Neuronal stem cell (in vitro differentiated cells): Measurements from ENCODE around the gene NPFFR2.

Experiments
- DNase-seq: peaks from one replicate; pipeline ENCODE4 v3.0.0-alpha.2; 2013; ENCODE audit warnings: low spot score
- H2AFZ ChIP-seq: one replicate; pipeline ENCODE4 v1.6.1; 2013; ENCODE audit warnings: mild to moderate bottlenecking, low read length, inconsistent platforms
- H2AK5ac ChIP-seq: 2 replicates; pipeline ENCODE4 v1.6.1; 2013; ENCODE audit warnings: low read depth, mild to moderate bottlenecking, inconsistent platforms, low read length, moderate library complexity, mixed read lengths
- H2BK120ac ChIP-seq: 2 replicates; pipeline ENCODE4 v1.6.1; 2013; ENCODE audit warnings: low read depth, mild to moderate bottlenecking, inconsistent platforms, low read length, moderate library complexity, mixed read lengths
- H2BK12ac ChIP-seq: one replicate; pipeline ENCODE4 v1.6.1; 2013; ENCODE audit warnings: low read length, inconsistent platforms
- H2BK15ac ChIP-seq: 2 replicates; pipeline ENCODE4 v1.6.1; 2013; ENCODE audit warnings: mild to moderate bottlenecking, low read length, inconsistent platforms, mixed read lengths
- H2BK5ac ChIP-seq: one replicate; pipeline ENCODE4 v1.6.1; 2013; ENCODE audit warnings: inconsistent platforms, mild to moderate bottlenecking, low read length, moderate library complexity
- H3K14ac ChIP-seq: one replicate; pipeline ENCODE4 v1.6.1; 2013; ENCODE audit warnings: low read length, inconsistent platforms
- H3K18ac ChIP-seq: 2 replicates; pipeline ENCODE4 v1.6.1; 2013; ENCODE audit warnings: low read length, inconsistent platforms
- H3K23ac ChIP-seq: 2 replicates; pipeline ENCODE4 v1.6.1; 2013; ENCODE audit warnings: low read depth, mild to moderate bottlenecking, mixed read lengths, low read length, inconsistent platforms; ENCODE audit not compliant: poor library complexity
- H3K27ac ChIP-seq: replicated peaks from 3 replicates; pipeline ENCODE4 v1.5.1; 2013; ENCODE audit warnings: low read length, inconsistent platforms
- H3K27me3 ChIP-seq, 3 experiments: 2 replicates each; pipeline ENCODE4 v1.6.1; 2013; ENCODE audit warnings: low read length in 3 of 3, mild to moderate bottlenecking in 2 of 3, inconsistent platforms in 1 of 3, low read depth in 1 of 3, mixed read lengths in 1 of 3, moderate library complexity in 1 of 3; ENCODE audit not compliant: control insufficient read depth in 3 of 3, insufficient read depth in 3 of 3
- H3K36me3 ChIP-seq, 2 donors: replicated peaks in 1 of 2; 2 replicates each; pipeline ENCODE4 v1.6.1; 2013; ENCODE audit warnings: low read length in 2 of 2; ENCODE audit not compliant: control insufficient read depth in 2 of 2, insufficient read depth in 2 of 2
- H3K4ac ChIP-seq: 2 replicates; pipeline ENCODE4 v1.6.1; 2013; ENCODE audit warnings: inconsistent platforms, mild to moderate bottlenecking, low read length, moderate library complexity
- H3K4me1 ChIP-seq, 2 donors: 1 replicate in 1 of 2; 2 replicates in 1 of 2; pipeline ENCODE4 v1.6.1; 2013; ENCODE audit warnings: low read length in 2 of 2, low read depth in 1 of 2; ENCODE audit not compliant: control insufficient read depth in 2 of 2, insufficient read depth in 1 of 2
- H3K4me2 ChIP-seq: one replicate; pipeline ENCODE4 v1.6.1; 2013; ENCODE audit warnings: mild to moderate bottlenecking, low read length, inconsistent platforms; ENCODE audit not compliant: insufficient read depth, poor library complexity, severe bottlenecking
- H3K4me3 ChIP-seq, 2 donors: 2 replicates each; pipeline ENCODE4 v1.5.1; 2013; ENCODE audit warnings: low read length in 2 of 2, mild to moderate bottlenecking in 2 of 2, inconsistent platforms in 1 of 2, moderate library complexity in 1 of 2
- H3K79me1 ChIP-seq: one replicate; pipeline ENCODE4 v1.6.1; 2013; ENCODE audit warnings: low read depth, mild to moderate bottlenecking, inconsistent platforms, low read length, moderate library complexity
- H3K9ac ChIP-seq: one replicate; pipeline ENCODE4 v1.6.1; 2013; ENCODE audit warnings: mild to moderate bottlenecking, low read depth, low read length, inconsistent platforms; ENCODE audit not compliant: poor library complexity
- H3K9me3 ChIP-seq, 2 donors: replicated peaks in 1 of 2; 2 replicates each; pipeline versions ENCODE3 to v1.6.1; 2013; ENCODE audit warnings: low read length in 2 of 2, mild to moderate bottlenecking in 2 of 2, inconsistent platforms in 1 of 2, low read depth in 1 of 2, mixed read lengths in 1 of 2, moderate library complexity in 1 of 2; ENCODE audit not compliant: control insufficient read depth in 2 of 2, insufficient read depth in 1 of 2
- H4K8ac ChIP-seq: one replicate; pipeline ENCODE4 v1.6.1; 2013; ENCODE audit warnings: low read depth, mild to moderate bottlenecking, inconsistent platforms, low read length, moderate library complexity
- H4K91ac ChIP-seq: one replicate; pipeline ENCODE4 v1.6.1; 2013; ENCODE audit warnings: low read length, low read depth, mild to moderate bottlenecking, inconsistent platforms; ENCODE audit not compliant: poor library complexity
- WGBS, 2 donors: extraction: QIAGEN DNeasy Blood & Tissue Kit; methylation state at CpG; one replicate each; pipeline ENCODE4 v1.1.7; 2013; ENCODE audit warnings: missing lambda C conversion rate in 2 of 2, mixed read lengths in 1 of 2; ENCODE audit not compliant: insufficient read length in 2 of 2, insufficient replicate concordance in 1 of 2; ENCODE audit errors: extremely low coverage in 2 of 2; 5-methylcytosine and 5-hydroxymethylcytosine counted together

NPFFR2 gene

GRCh38 chr4:72006586-72006985 lies 25.2 kb upstream of the NPFFR2 start:
- H2BK12ac ChIP-seq = no peak overlapping the region
- no peak overlapping the region for H2AK5ac ChIP-seq
- no peak overlapping the region for H4K91ac ChIP-seq
- no peaks in the 10 kb centered on the region for H3K79me1 ChIP-seq
- H2BK15ac ChIP-seq = no peak overlapping the region
- no CpG with 5 or more reads among the region's 2 CpGs for WGBS, 2 donors
- H3K36me3 ChIP-seq = no peaks in the 10 kb centered on the region
- H3K27ac ChIP-seq = no peak overlapping the region
- no peak for DNase-seq
- H3K27me3 ChIP-seq = no peaks in the 10 kb centered on the region
- no peak overlapping the region for H2BK5ac ChIP-seq
- no peak overlapping the region for H2AFZ ChIP-seq
- H3K4me3 ChIP-seq = no peak overlapping the region
- H2BK120ac ChIP-seq = no peak overlapping the region
- H3K14ac ChIP-seq = no peak overlapping the region
- H3K4ac ChIP-seq = no peak overlapping the region
- no peak overlapping the region for H3K4me2 ChIP-seq
- no peak overlapping the region for H3K9ac ChIP-seq
- no peaks in the 10 kb centered on the region for H3K4me1 ChIP-seq
- no peak overlapping the region for H3K23ac ChIP-seq
- H3K18ac ChIP-seq = no peak overlapping the region
- no peaks in the 10 kb centered on the region for H3K9me3 ChIP-seq
- H4K8ac ChIP-seq = no peak overlapping the region

GRCh38 chr4:72011906-72012305 lies 19.9 kb upstream of the NPFFR2 start:
- H3K14ac ChIP-seq = no peak overlapping the region
- no peaks in the 10 kb centered on the region for H3K79me1 ChIP-seq

GRCh38 chr4:72016011-72016410 lies 15.8 kb upstream of the NPFFR2 start:
- H2AK5ac ChIP-seq = no peak overlapping the region
- H3K9me3 ChIP-seq = no peaks in the 10 kb centered on the region
- H2BK12ac ChIP-seq = no peak overlapping the region
- H2BK5ac ChIP-seq = no peak overlapping the region
- H2BK15ac ChIP-seq = no peak overlapping the region
- H3K14ac ChIP-seq = no peak overlapping the region
- H3K79me1 ChIP-seq = no peaks in the 10 kb centered on the region
- H2BK120ac ChIP-seq = no peak overlapping the region
- no peak overlapping the region for H3K9ac ChIP-seq
- H3K4ac ChIP-seq = no peak overlapping the region
- H3K4me2 ChIP-seq = no peak overlapping the region
- H4K91ac ChIP-seq = no peak overlapping the region
- H3K27ac ChIP-seq = no peak overlapping the region
- no peak overlapping the region for H4K8ac ChIP-seq
- H3K27me3 ChIP-seq = no peaks in the 10 kb centered on the region
- H3K23ac ChIP-seq = no peak overlapping the region
- no peaks in the 10 kb centered on the region for H3K36me3 ChIP-seq
- no peak overlapping the region for H3K18ac ChIP-seq
- H3K4me3 ChIP-seq = no peak overlapping the region
- WGBS, 2 donors = no CpG with 5 or more reads among the region's 3 CpGs
- H3K4me1 ChIP-seq = no peaks in the 10 kb centered on the region
- no peak for DNase-seq
- no peak overlapping the region for H2AFZ ChIP-seq

More at GRCh38 chr4:72011906-72012305, 19.9 kb upstream of the NPFFR2 start:
- Histone ChIP-seq H2BK15ac (no peak overlapping the region), H3K36me3 (no peaks in the 10 kb centered on the region), H3K4me2 (no peak overlapping the region), H2BK5ac (no peak overlapping the region), H3K4ac (no peak overlapping the region), H3K18ac (no peak overlapping the region), H3K9me3 (no peaks in the 10 kb centered on the region), H2AFZ (no peak overlapping the region), H3K23ac (no peak overlapping the region), H2BK12ac (no peak overlapping the region), H3K27ac (no peak overlapping the region), H3K27me3 (no peaks in the 10 kb centered on the region), H4K91ac (no peak overlapping the region), H3K4me1 (no peaks in the 10 kb centered on the region), H4K8ac (no peak overlapping the region), H3K9ac (no peak overlapping the region), H2BK120ac (no peak overlapping the region), H2AK5ac (no peak overlapping the region), H3K4me3 (no peak overlapping the region)
- DNase-seq = no peak

GRCh38 chr4:72019688-72020087 lies 12.1 kb upstream of the NPFFR2 start:
- no peak overlapping the region for H2AFZ ChIP-seq
- no peak overlapping the region for H2AK5ac ChIP-seq
- H2BK12ac ChIP-seq = no peak overlapping the region
- H2BK15ac ChIP-seq = no peak overlapping the region
- H3K36me3 ChIP-seq = no peaks in the 10 kb centered on the region
- no peaks in the 10 kb centered on the region for H3K4me1 ChIP-seq
- no peak for DNase-seq
- no peak overlapping the region for H3K4ac ChIP-seq
- H3K9me3 ChIP-seq = no peaks in the 10 kb centered on the region
- no peak overlapping the region for H4K8ac ChIP-seq
- H3K14ac ChIP-seq = no peak overlapping the region
- H3K9ac ChIP-seq = no peak overlapping the region
- H3K4me3 ChIP-seq = no peak overlapping the region
- no peak overlapping the region for H4K91ac ChIP-seq
- WGBS, 2 donors = no CpG with 5 or more reads among the region's 3 CpGs
- no peaks in the 10 kb centered on the region for H3K27me3 ChIP-seq
- no peak overlapping the region for H3K27ac ChIP-seq
- H3K4me2 ChIP-seq = no peak overlapping the region
- H2BK5ac ChIP-seq = no peak overlapping the region
- no peak overlapping the region for H2BK120ac ChIP-seq
- H3K23ac ChIP-seq = no peak overlapping the region
- no peak overlapping the region for H3K18ac ChIP-seq
- H3K79me1 ChIP-seq = no peaks in the 10 kb centered on the region
